Calu3 (cell line): ENCODE data around the gene MS4A4A. TPM values are rescaled to one million over a fixed set of nuclear protein-coding genes. Genes with fewer than 3 reads are reported as not detected.

ENCODE experiments used
- BruUV-seq: library from RNA; stranded (reverse); fragments of 400-500 nt; replicated peaks from 2 replicates; lab custom pipeline; 2021; lab: Mats Ljungman, UMichigan
- CTCF ChIA-PET: fragments of 300-600 bp; sonication (Branson Sonifier 250); formaldehyde crosslinking; loops from one replicate; lab custom pipeline; 2022; ENCODE audit warnings: antibody characterized with exemption; lab: Charles Lee
- DNase-seq: peaks from one replicate; pipeline ENCODE4 v3.0.0; 2022
- H3K27ac Mint-ChIP-seq: one replicate; pipeline ENCODE4 v1.8.0; 2022; ENCODE audit warnings: mixed read lengths; ENCODE audit not compliant: unreplicated experiment
- H3K27me3 Mint-ChIP-seq: one replicate; pipeline ENCODE4 v1.8.0; 2022; ENCODE audit warnings: mixed read lengths; ENCODE audit not compliant: unreplicated experiment
- H3K36me3 Mint-ChIP-seq: one replicate; pipeline ENCODE4 v1.8.0; 2022; ENCODE audit warnings: mild to moderate bottlenecking, moderate library complexity, mixed read lengths; ENCODE audit not compliant: insufficient read depth, unreplicated experiment
- H3K4me1 Mint-ChIP-seq: one replicate; pipeline ENCODE4 v1.8.0; 2022; ENCODE audit warnings: mild to moderate bottlenecking, low read depth, mixed read lengths; ENCODE audit not compliant: unreplicated experiment
- H3K4me3 Mint-ChIP-seq: one replicate; pipeline ENCODE4 v1.8.0; 2022; ENCODE audit warnings: mild to moderate bottlenecking, low read depth, moderate library complexity, mixed read lengths; ENCODE audit not compliant: unreplicated experiment
- H3K9me3 Mint-ChIP-seq: one replicate; pipeline ENCODE4 v1.8.0; 2022; ENCODE audit warnings: low read depth, mixed read lengths; ENCODE audit not compliant: unreplicated experiment
- intact Hi-C: fragments of 100-400 bp; cut with micrococcal nuclease; formaldehyde crosslinking; loops from one replicate; pipeline ENCODE4 v1.10.0; 2022; ENCODE audit not compliant: unreplicated experiment
- total RNA-seq: library from RNA; stranded (reverse); gene quantifications from 2 replicates; pipeline ENCODE4 v1.2.3, GENCODE V29; 2022
- TF ChIP-seq, protein P1 (sequence below): fragments of 200-600 bp; IDR thresholded peaks from one replicate; pipeline ENCODE4 v1.8.0; 2022; ENCODE audit warnings: antibody characterized with exemption; ENCODE audit not compliant: unreplicated experiment

MS4A4A gene
- total RNA-seq, 1 experiment from 2014 or later: not detected

DNA sequence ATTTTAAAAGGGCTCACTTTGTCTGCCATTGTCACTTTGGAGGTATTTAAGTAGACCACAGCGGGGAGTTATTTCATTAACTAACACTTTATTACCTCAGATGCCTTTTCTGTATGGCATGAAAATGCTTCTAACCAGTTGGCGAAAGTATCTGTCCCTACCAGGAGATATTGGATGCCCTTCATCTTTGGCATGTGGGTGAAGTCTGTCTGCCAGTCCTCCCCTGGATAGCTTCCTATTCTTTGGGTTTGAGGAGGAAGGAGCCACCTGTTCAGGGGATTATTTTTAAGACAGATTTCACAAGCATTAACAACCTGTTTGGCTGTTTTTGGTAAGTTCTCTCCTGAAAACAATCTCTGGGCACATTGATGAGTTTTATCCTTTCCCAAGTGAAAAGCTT is 63.7 kb downstream of the MS4A4A start:
- Mint-ChIP-seq H3K27ac (no peak overlapping the region), H3K9me3 (no peaks in the 10 kb centered on the region), H3K36me3 (no peaks in the 10 kb centered on the region), H3K27me3 (peaks cover 35% of the 10 kb centered on the region), H3K4me1 (no peaks in the 10 kb centered on the region), H3K4me3 (no peak overlapping the region)
- CTCF ChIA-PET: interaction anchor here (1.8 kb wide), 1 partner anchor 19 kb away, joined by 8 read pairs; no protein-coding TSS in a partner anchor
- TF ChIP-seq, protein P1, sequence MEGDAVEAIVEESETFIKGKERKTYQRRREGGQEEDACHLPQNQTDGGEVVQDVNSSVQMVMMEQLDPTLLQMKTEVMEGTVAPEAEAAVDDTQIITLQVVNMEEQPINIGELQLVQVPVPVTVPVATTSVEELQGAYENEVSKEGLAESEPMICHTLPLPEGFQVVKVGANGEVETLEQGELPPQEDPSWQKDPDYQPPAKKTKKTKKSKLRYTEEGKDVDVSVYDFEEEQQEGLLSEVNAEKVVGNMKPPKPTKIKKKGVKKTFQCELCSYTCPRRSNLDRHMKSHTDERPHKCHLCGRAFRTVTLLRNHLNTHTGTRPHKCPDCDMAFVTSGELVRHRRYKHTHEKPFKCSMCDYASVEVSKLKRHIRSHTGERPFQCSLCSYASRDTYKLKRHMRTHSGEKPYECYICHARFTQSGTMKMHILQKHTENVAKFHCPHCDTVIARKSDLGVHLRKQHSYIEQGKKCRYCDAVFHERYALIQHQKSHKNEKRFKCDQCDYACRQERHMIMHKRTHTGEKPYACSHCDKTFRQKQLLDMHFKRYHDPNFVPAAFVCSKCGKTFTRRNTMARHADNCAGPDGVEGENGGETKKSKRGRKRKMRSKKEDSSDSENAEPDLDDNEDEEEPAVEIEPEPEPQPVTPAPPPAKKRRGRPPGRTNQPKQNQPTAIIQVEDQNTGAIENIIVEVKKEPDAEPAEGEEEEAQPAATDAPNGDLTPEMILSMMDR: no peak
- intact Hi-C loops: loop anchor here (5.0 to 10.0 kb wide), 3 partner anchors 169 to 519 kb away; no protein-coding TSS in a partner anchor
- BruUV-seq: no TSS peak
- no peak for DNase-seq

DNA sequence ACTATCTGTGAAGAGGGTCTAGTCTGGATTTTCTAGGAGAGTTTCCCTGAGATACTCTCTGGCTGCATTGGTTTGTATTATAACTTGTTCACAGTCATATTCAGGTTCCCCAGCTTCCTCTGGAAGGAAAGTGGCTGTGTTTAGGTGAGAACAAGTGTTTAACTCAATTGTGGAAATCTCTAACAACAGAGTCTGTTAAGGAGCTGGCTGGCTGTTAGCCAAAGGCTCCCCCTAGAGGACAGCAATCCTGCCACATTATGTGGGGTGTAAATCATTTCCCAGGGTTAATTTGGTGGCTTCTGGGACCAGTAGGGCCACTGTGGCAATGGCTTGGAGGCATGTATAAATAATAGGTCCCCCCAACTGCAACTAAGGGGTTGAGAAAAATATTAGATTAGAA is 65.0 kb downstream of the MS4A4A start:
- DNase-seq: peak; percentile 63
- no peaks in the 10 kb centered on the region for H3K9me3 Mint-ChIP-seq
- H3K36me3 Mint-ChIP-seq: no peaks in the 10 kb centered on the region
- no TSS peak for BruUV-seq
- CTCF ChIA-PET: interaction anchor here (0.7 to 1.8 kb wide), 3 partner anchors 18 to 542 kb away, joined by 3 to 10 read pairs (median 8); no protein-coding TSS in a partner anchor
- H3K4me1 Mint-ChIP-seq: no peaks in the 10 kb centered on the region
- H3K27me3 Mint-ChIP-seq: peaks cover 35% of the 10 kb centered on the region
- intact Hi-C loops: loop anchor here (1.0 to 10.0 kb wide), 3 partner anchors 80 to 521 kb away; no protein-coding TSS in a partner anchor
- H3K27ac Mint-ChIP-seq: no peak overlapping the region
- no peak overlapping the region for H3K4me3 Mint-ChIP-seq
- TF ChIP-seq, protein P1: peak; percentile 56

DNA sequence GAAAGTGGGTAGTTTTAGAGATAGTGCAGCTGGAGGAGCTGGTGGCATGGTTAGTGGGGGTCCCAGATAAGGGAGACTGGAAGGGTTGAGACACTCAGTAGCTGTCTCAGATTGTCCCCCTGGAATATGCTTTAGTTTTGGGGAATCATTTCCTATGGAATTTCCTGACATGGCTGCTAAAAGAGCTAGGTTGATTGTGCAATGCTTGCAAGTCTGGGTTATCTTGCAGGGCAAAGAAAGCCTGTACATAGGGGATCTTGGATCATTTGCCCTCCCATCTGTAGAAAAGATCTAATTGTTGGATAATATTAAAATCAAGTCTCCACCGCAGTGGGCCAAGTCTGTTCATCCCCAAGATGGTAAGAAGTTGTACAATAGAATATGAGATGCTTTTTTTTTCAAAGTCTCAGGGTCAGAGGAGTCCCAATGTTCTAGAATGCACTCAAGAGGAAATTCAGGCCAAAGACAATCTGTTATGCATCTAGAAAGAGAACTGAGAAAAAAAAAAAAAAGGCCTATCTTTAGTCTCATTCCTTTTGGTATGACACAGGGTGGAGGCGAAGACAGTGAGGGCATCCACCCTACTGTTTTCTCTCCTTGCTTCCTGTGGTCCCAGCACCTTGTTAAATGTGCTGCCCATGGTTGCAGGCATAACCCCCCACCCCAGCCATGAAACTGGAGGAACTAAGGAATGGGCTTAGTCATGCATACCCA is 66.8 kb downstream of the MS4A4A start:
- no peaks in the 10 kb centered on the region for H3K36me3 Mint-ChIP-seq
- H3K27me3 Mint-ChIP-seq: peaks cover 35% of the 10 kb centered on the region
- no TSS peak for BruUV-seq
- H3K4me1 Mint-ChIP-seq: peaks cover 6% of the 10 kb centered on the region
- CTCF ChIA-PET: no interaction called here
- H3K27ac Mint-ChIP-seq: no peak overlapping the region
- H3K4me3 Mint-ChIP-seq: no peak overlapping the region
- intact Hi-C loops: loop anchor here (10.0 kb wide), 2 partner anchors 172 to 522 kb away; no protein-coding TSS in a partner anchor
- no peaks in the 10 kb centered on the region for H3K9me3 Mint-ChIP-seq
- TF ChIP-seq, protein P1: no peak
- DNase-seq: no peak

DNA sequence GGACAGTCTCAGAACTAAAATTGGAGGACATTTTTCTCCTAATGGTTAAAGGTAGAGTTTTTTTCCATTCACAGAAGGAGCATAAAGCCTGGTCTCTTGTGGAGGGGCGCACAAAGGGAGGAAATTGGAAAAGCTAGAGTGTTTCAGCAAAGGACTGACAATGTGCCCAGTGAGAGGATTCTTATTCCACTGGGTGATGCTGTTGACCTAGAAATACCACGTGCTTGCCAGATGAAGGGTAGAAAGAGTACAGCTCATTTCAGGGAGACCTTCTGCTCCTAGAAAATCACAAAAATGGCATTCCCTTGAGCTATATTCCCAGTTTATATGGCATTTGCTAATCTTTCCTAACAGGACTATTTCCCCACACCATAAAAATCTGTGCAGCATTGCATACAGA is 67.7 kb downstream of the MS4A4A start:
- Mint-ChIP-seq H3K4me1 (peaks cover 6% of the 10 kb centered on the region), H3K27me3 (peaks cover 35% of the 10 kb centered on the region), H3K4me3 (no peak overlapping the region), H3K9me3 (no peaks in the 10 kb centered on the region), H3K27ac (no peak overlapping the region), H3K36me3 (no peaks in the 10 kb centered on the region)
- no peak for DNase-seq
- intact Hi-C loops: loop anchor here (10.0 kb wide), 2 partner anchors 173 to 523 kb away; no protein-coding TSS in a partner anchor
- CTCF ChIA-PET: interaction anchor here (1.0 kb wide), 1 partner anchor 415 kb away, joined by 3 read pairs; no protein-coding TSS in a partner anchor
- TF ChIP-seq, protein P1: no peak
- BruUV-seq: no TSS peak
